Ecto neural progenitor cell (in vitro differentiated cells): Measurements from ENCODE around the gene EPB41L2.
"Not testable (repeated sequence)": the region's sequence is repeated elsewhere in the genome, so short reads cannot be mapped to it uniquely, and the experiment has no call there.

Source experiments
- DNase-seq: peaks from one replicate; pipeline ENCODE4 v3.0.0-alpha.2; 2018; ENCODE audit warnings: low spot score

EPB41L2 gene

GRCh38 chr6:131036143-131036542 is 26.9 kb downstream of the EPB41L2 start:
- no peak for DNase-seq

GRCh38 chr6:131035582-131035981 is 27.5 kb downstream of the EPB41L2 start:
- no peak for DNase-seq

GRCh38 chr6:131033631-131034030 is 29.4 kb downstream of the EPB41L2 start:
- no peak for DNase-seq

GRCh38 chr6:131029626-131030297 is 33.3 kb downstream of the EPB41L2 start:
- no peak for DNase-seq

- no peak for DNase-seq
Measured at GRCh38 chr6:131027326-131027725, 35.7 kb downstream of the EPB41L2 start.

GRCh38 chr6:131026243-131026642 is 36.8 kb downstream of the EPB41L2 start:
- DNase-seq, result no peak

- DNase-seq, result no peak
Measured at GRCh38 chr6:131024565-131024964, 38.5 kb downstream of the EPB41L2 start.

- no peak for DNase-seq
Measured at GRCh38 chr6:131023834-131024504, 39.1 kb downstream of the EPB41L2 start.

- DNase-seq, result no peak
Measured at GRCh38 chr6:131022691-131023090, 40.4 kb downstream of the EPB41L2 start.

- DNase-seq, result no peak
Measured at GRCh38 chr6:131017962-131018361, 45.1 kb downstream of the EPB41L2 start.

- DNase-seq, result no peak
Measured at GRCh38 chr6:131015630-131016263, 47.3 kb downstream of the EPB41L2 start.

GRCh38 chr6:131015025-131015591 is 47.9 kb downstream of the EPB41L2 start:
- DNase-seq, result no peak

- no peak for DNase-seq
Measured at GRCh38 chr6:131014080-131014776, 48.8 kb downstream of the EPB41L2 start.

- no peak for DNase-seq
Measured at GRCh38 chr6:131013495-131013894, 49.5 kb downstream of the EPB41L2 start.

GRCh38 chr6:131009790-131010189 is 53.3 kb downstream of the EPB41L2 start:
- no peak for DNase-seq

- not testable (repeated sequence) for DNase-seq
Measured at GRCh38 chr6:131008965-131009364, 54.1 kb downstream of the EPB41L2 start.

- DNase-seq, result not testable (repeated sequence)
Measured at GRCh38 chr6:131007964-131008363, 55.1 kb downstream of the EPB41L2 start.

- no peak for DNase-seq
Measured at GRCh38 chr6:131007286-131007685, 55.8 kb downstream of the EPB41L2 start.

GRCh38 chr6:131005439-131006016 is 57.5 kb downstream of the EPB41L2 start:
- DNase-seq, result no peak

GRCh38 chr6:131004936-131005335 is 58.1 kb downstream of the EPB41L2 start:
- no peak for DNase-seq

- no peak for DNase-seq
Measured at GRCh38 chr6:131004387-131004755, 58.7 kb downstream of the EPB41L2 start.
